H1 (cell line): ENCODE measurements around the gene BRD4. TPM values are rescaled to one million over a fixed set of nuclear protein-coding genes. Genes with fewer than 3 reads are reported as not detected.

Experiments
- polyA plus RNA-seq, 7 experiments: library from polyadenylated mRNA; depleted of rRNA in 3 of 7; stranded (reverse) in 5 of 7; unstranded in 2 of 7; fragments of >200 nt in 5 of 7; fragments of 200-250 nt in 2 of 7; gene quantifications; 1 replicate in 5 of 7; 2 replicates in 1 of 7; 4 replicates in 1 of 7; pipeline versions ENCODE4 v1.2.1 to v1.2.3, GENCODE V29; 2011 to 2013; ENCODE audit warnings: missing spikeins in 2 of 7, mixed read lengths in 2 of 7
- total RNA-seq: library from RNA; stranded (reverse); fragmentation: NEBNext Ultra II Directional; extraction: Animal tissue kit (Norgen Biotek cat#: 25700); gene quantifications from 2 replicates; pipeline ENCODE4 v1.2.1, GENCODE V29; 2021
- TF ChIP-seq, protein P1 (sequence below): fragments of 300-600 bp; sonication (generic); IDR thresholded peaks from 2 replicates; pipeline ENCODE4 v1.7.1; 2012; ENCODE audit warnings: low read length, moderate library complexity, mild to moderate bottlenecking, inconsistent platforms; ENCODE audit not compliant: insufficient replicate concordance
- TF ChIP-seq, protein P2 (sequence below), 3 experiments: IDR thresholded peaks; 1 replicate in 2 of 3; 2 replicates in 1 of 3; pipeline versions ENCODE4 v1.5.1 to v1.6.1; 2011; ENCODE audit warnings: low read length in 3 of 3, mild to moderate bottlenecking in 3 of 3, inconsistent platforms in 2 of 3, low read depth in 1 of 3, moderate library complexity in 1 of 3; ENCODE audit not compliant: insufficient read depth in 1 of 3; ENCODE audit errors: control extremely low read depth in 1 of 3

The BRD4 gene
- total and polyA plus RNA-seq, 2 of the 8 experiments (the other 6 are each of a cell fraction or from before 2014, with no cell fraction given), result 14.1 to 146 TPM

DNA sequence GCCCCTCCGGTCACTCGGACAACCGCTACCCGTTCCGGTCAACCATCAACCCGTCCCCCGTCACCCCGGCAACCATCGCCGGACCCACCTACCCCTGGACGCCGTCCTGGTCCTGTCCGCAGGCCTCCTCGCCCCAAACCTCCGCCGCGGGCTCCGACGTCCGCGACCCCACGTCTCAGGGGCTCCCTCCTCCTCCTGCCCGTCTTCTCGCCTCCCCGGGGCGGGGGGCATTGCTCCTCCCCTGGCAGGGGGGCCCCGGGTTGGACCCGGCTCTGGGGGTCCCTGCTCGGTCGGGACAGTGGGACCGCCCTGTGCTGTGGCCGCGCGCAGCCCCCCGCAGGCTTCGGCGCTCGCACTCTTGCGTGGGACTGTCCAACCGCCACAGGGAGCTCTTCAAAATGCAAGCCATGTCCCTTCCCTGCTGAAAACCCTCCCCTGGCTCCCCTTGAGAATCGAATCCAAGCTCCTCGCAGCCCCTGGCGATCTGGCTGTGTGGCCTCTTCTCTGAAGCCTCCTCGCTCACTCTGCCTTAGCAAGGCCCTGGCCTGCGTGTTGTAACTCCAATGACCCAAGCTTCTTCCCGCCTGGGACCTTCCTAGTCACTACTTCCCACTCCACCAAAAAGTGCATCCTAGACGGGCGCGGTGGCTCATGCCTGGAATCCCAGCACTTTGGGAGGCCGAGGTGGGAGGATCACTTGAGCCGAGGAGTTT is 108.5 kb downstream of the BRD4 start (continued):
- TF ChIP-seq, protein P1, sequence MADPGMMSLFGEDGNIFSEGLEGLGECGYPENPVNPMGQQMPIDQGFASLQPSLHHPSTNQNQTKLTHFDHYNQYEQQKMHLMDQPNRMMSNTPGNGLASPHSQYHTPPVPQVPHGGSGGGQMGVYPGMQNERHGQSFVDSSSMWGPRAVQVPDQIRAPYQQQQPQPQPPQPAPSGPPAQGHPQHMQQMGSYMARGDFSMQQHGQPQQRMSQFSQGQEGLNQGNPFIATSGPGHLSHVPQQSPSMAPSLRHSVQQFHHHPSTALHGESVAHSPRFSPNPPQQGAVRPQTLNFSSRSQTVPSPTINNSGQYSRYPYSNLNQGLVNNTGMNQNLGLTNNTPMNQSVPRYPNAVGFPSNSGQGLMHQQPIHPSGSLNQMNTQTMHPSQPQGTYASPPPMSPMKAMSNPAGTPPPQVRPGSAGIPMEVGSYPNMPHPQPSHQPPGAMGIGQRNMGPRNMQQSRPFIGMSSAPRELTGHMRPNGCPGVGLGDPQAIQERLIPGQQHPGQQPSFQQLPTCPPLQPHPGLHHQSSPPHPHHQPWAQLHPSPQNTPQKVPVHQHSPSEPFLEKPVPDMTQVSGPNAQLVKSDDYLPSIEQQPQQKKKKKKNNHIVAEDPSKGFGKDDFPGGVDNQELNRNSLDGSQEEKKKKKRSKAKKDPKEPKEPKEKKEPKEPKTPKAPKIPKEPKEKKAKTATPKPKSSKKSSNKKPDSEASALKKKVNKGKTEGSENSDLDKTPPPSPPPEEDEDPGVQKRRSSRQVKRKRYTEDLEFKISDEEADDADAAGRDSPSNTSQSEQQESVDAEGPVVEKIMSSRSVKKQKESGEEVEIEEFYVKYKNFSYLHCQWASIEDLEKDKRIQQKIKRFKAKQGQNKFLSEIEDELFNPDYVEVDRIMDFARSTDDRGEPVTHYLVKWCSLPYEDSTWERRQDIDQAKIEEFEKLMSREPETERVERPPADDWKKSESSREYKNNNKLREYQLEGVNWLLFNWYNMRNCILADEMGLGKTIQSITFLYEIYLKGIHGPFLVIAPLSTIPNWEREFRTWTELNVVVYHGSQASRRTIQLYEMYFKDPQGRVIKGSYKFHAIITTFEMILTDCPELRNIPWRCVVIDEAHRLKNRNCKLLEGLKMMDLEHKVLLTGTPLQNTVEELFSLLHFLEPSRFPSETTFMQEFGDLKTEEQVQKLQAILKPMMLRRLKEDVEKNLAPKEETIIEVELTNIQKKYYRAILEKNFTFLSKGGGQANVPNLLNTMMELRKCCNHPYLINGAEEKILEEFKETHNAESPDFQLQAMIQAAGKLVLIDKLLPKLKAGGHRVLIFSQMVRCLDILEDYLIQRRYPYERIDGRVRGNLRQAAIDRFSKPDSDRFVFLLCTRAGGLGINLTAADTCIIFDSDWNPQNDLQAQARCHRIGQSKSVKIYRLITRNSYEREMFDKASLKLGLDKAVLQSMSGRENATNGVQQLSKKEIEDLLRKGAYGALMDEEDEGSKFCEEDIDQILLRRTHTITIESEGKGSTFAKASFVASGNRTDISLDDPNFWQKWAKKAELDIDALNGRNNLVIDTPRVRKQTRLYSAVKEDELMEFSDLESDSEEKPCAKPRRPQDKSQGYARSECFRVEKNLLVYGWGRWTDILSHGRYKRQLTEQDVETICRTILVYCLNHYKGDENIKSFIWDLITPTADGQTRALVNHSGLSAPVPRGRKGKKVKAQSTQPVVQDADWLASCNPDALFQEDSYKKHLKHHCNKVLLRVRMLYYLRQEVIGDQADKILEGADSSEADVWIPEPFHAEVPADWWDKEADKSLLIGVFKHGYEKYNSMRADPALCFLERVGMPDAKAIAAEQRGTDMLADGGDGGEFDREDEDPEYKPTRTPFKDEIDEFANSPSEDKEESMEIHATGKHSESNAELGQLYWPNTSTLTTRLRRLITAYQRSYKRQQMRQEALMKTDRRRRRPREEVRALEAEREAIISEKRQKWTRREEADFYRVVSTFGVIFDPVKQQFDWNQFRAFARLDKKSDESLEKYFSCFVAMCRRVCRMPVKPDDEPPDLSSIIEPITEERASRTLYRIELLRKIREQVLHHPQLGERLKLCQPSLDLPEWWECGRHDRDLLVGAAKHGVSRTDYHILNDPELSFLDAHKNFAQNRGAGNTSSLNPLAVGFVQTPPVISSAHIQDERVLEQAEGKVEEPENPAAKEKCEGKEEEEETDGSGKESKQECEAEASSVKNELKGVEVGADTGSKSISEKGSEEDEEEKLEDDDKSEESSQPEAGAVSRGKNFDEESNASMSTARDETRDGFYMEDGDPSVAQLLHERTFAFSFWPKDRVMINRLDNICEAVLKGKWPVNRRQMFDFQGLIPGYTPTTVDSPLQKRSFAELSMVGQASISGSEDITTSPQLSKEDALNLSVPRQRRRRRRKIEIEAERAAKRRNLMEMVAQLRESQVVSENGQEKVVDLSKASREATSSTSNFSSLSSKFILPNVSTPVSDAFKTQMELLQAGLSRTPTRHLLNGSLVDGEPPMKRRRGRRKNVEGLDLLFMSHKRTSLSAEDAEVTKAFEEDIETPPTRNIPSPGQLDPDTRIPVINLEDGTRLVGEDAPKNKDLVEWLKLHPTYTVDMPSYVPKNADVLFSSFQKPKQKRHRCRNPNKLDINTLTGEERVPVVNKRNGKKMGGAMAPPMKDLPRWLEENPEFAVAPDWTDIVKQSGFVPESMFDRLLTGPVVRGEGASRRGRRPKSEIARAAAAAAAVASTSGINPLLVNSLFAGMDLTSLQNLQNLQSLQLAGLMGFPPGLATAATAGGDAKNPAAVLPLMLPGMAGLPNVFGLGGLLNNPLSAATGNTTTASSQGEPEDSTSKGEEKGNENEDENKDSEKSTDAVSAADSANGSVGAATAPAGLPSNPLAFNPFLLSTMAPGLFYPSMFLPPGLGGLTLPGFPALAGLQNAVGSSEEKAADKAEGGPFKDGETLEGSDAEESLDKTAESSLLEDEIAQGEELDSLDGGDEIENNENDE, result no peak
- TF ChIP-seq, protein P2, sequence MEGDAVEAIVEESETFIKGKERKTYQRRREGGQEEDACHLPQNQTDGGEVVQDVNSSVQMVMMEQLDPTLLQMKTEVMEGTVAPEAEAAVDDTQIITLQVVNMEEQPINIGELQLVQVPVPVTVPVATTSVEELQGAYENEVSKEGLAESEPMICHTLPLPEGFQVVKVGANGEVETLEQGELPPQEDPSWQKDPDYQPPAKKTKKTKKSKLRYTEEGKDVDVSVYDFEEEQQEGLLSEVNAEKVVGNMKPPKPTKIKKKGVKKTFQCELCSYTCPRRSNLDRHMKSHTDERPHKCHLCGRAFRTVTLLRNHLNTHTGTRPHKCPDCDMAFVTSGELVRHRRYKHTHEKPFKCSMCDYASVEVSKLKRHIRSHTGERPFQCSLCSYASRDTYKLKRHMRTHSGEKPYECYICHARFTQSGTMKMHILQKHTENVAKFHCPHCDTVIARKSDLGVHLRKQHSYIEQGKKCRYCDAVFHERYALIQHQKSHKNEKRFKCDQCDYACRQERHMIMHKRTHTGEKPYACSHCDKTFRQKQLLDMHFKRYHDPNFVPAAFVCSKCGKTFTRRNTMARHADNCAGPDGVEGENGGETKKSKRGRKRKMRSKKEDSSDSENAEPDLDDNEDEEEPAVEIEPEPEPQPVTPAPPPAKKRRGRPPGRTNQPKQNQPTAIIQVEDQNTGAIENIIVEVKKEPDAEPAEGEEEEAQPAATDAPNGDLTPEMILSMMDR (IDR thresholded peaks at IDR 0.05; ENCODE audit: control extremely low read depth in 1 of 3, insufficient read depth in 1 of 3, low read depth in 1 of 3, low read length in 3 of 3), result no peak
- TF ChIP-seq, all 59 proteins: peak for 3
